SU-DHL-6 (cell line): Measurements from ENCODE around the gene KDM3B.

ENCODE experiments used
- CTCF ChIP-seq: fragments of 200-600 bp; sonication (generic); IDR thresholded peaks from one replicate; pipeline ENCODE4 v1.5.1; 2017; ENCODE audit warnings: antibody characterized with exemption, mild to moderate bottlenecking, low read length, moderate library complexity; ENCODE audit not compliant: insufficient read depth, poor library complexity, severe bottlenecking
- EZH2phosphoT487 ChIP-seq: fragments of 200-600 bp; sonication (generic), shearing (Covaris generic); conservative IDR thresholded peaks from 2 replicates; pipeline ENCODE4 v1.6.1; 2018; ENCODE audit warnings: mild to moderate bottlenecking, antibody characterized with exemption, low read length, moderate library complexity, mixed read lengths

- TF ChIP-seq CTCF (no peak), EZH2phosphoT487 (no peak)
Observed at GRCh38 chr5:138435943-138436342, 83.5 kb downstream of the KDM3B start.
